Activated CD8-positive, alpha-beta T cell treated with anti-CD3 and anti-CD28 coated beads for 36 hours (primary cell): ENCODE results near the gene ZNF584. TPM values are rescaled to one million over a fixed set of nuclear protein-coding genes. Genes with fewer than 3 reads are reported as not detected.
A peak's percentile ranks its signal among the peaks of the same experiment; 100 is the strongest.

Source experiments
- ATAC-seq: fragments of 200-7000 bp; cut with Tn5 transposase; one replicate; pipeline ENCODE4 v1.10.0; 2021; ENCODE audit warnings: mild to moderate bottlenecking, moderate library complexity
- CTCF ChIA-PET: fragments of 350-600 bp; sonication (Branson Sonifier 250); formaldehyde crosslinking; loops from one replicate; lab custom pipeline; 2021; ENCODE audit warnings: antibody characterized with exemption; lab: Charles Lee
- POLR2A ChIA-PET: fragments of 350-600 bp; sonication (Branson Sonifier 250); formaldehyde crosslinking; loops from one replicate; lab custom pipeline; 2021; ENCODE audit warnings: antibody characterized with exemption; lab: Charles Lee
- DNase-seq: peaks from one replicate; pipeline ENCODE4 v3.0.0-alpha.2; 2020
- H3K27ac Mint-ChIP-seq: one replicate; pipeline ENCODE4 v1.8.0; 2021; ENCODE audit warnings: mild to moderate bottlenecking, mixed read lengths
- H3K27me3 Mint-ChIP-seq: one replicate; pipeline ENCODE4 v1.8.0; 2021; ENCODE audit warnings: mixed read lengths
- H3K36me3 Mint-ChIP-seq: one replicate; pipeline ENCODE4 v1.8.0; 2021; ENCODE audit warnings: low read depth, mixed read lengths
- H3K4me1 Mint-ChIP-seq: one replicate; pipeline ENCODE4 v1.8.0; 2021; ENCODE audit warnings: low read depth, mixed read lengths
- H3K4me3 Mint-ChIP-seq: one replicate; pipeline ENCODE4 v1.8.0; 2021; ENCODE audit warnings: mild to moderate bottlenecking, moderate library complexity, mixed read lengths
- H3K9me3 Mint-ChIP-seq: one replicate; pipeline ENCODE4 v1.8.0; 2021; ENCODE audit warnings: mixed read lengths
- CTCF ChIP-seq: fragments of 200-600 bp; IDR thresholded peaks from one replicate; pipeline ENCODE4 v1.8.0; 2022; ENCODE audit warnings: antibody characterized with exemption, mild to moderate bottlenecking
- intact Hi-C: fragments of 100-400 bp; cut with micrococcal nuclease; formaldehyde crosslinking; loops from one replicate; pipeline ENCODE4 v1.10.0; 2022
- microRNA-seq: library from miRNA; unstranded; fragments of <30 nt; microRNA quantifications from one replicate; pipeline ENCODE4 v1.2.0, GENCODE V29; 2022; ENCODE audit warnings: borderline microRNAs expressed, borderline replicate concordance
- total RNA-seq, 2 experiments: library from RNA; stranded (reverse); gene quantifications; one replicate each; pipeline ENCODE4 v1.2.3, GENCODE V29; 2021

The ZNF584 gene
- total RNA-seq, 2 experiments from 2014 or later, result 12.0 to 14.3 TPM

- intact Hi-C loops, result no loop called here
- CTCF ChIA-PET, result interaction anchor here (2.9 kb wide), 1 partner anchor 60 kb away, joined by 9 read pairs; the partner anchor contains the start of gene ZBTB45
- TF ChIP-seq CTCF, result no peak
- Mint-ChIP-seq H3K27me3 (no peaks in the 10 kb centered on the region), H3K27ac (no peak overlapping the region), H3K36me3 (peaks cover 9% of the 10 kb centered on the region), H3K9me3 (no peaks in the 10 kb centered on the region), H3K4me1 (no peaks in the 10 kb centered on the region), H3K4me3 (no peak overlapping the region)
- POLR2A ChIA-PET, result interaction anchor here (0.5 to 1.4 kb wide), 3 partner anchors 9 to 112 kb away, joined by 3 read pairs; partner anchors contain the start of gene TRIM28
- DNase-seq (no peak), ATAC-seq (no peak)
These were observed 51.6 kb downstream of the ZNF584 start for GRCh38 chr19:58460039-58460438.

DNA sequence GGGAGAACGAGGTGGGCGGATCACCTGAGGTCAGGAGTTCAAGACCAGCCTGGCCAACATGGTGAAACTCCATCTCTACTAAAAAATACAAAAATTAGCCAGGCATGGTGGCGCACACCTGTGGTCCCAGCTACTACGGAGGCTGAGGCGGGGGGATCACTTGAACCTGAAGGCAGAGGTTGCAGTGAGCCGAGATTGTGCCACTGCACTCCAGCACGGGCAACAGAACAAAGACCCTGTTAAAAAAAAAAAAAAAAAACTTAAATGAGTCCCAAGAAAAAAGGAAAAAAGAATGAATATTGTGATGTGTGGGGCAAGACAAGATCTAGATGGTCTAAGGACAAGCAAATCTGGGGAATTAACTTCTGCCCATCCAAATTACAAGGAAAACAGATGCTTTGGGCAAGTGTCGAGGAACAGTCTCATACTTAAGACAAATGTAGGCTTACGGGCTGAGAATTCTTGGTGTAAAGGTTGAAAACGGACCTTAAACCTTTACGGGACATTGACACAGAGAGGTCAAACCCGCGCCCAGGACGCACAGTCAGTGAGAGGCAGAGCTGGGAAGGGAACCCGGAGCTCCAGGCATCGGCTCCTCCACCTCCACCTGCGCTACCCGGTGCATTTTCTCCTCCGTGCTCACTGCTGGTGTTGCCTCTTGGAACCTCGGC is 57.8 kb downstream of the ZNF584 start:
- ATAC-seq (peak; percentile 5), DNase-seq (no peak)
- CTCF ChIA-PET, result interaction anchor here (0.8 kb wide), 1 partner anchor 47 kb away, joined by 3 read pairs; no protein-coding TSS in a partner anchor
- TF ChIP-seq CTCF, result no peak
- peaks cover 13% of the 10 kb centered on the region for H3K36me3 Mint-ChIP-seq
- no peaks in the 10 kb centered on the region for H3K9me3 Mint-ChIP-seq
- POLR2A ChIA-PET, result interaction anchor here (1.8 kb wide), 1 partner anchor 9 kb away, joined by 6 read pairs; no protein-coding TSS in a partner anchor
- H3K27me3 Mint-ChIP-seq, result peaks cover 3% of the 10 kb centered on the region
- intact Hi-C loops, result no loop called here
- H3K27ac Mint-ChIP-seq, result no peak overlapping the region
- H3K4me3 Mint-ChIP-seq, result peak overlapping the region; percentile 90
- H3K4me1 Mint-ChIP-seq, result peaks cover 25% of the 10 kb centered on the region

- CTCF ChIA-PET, result no interaction called here
- TF ChIP-seq CTCF, result no peak
These were observed 58.5 kb downstream of the ZNF584 start, which contains the start of gene ZNF324 for GRCh38 chr19:58466760-58467589. Gene ZNF324 (plus strand): TSS chr19:58467080. CDS start chr19:58469186, 2,106 bp downstream.

More at GRCh38 chr19:58466760-58467589, 58.5 kb downstream of the ZNF584 start, which contains the start of gene ZNF324:
- DNase-seq (peak; percentile 99), ATAC-seq (peak; percentile 96)
- peak within 1 kb of the TSS; percentile 57 for H3K27ac Mint-ChIP-seq
- peak within 1 kb of the TSS; percentile 90 for H3K4me3 Mint-ChIP-seq
- H3K9me3 Mint-ChIP-seq, result no peaks in the 10 kb centered on the region
- POLR2A ChIA-PET, result interaction anchor here (1.8 kb wide), 1 partner anchor 8 kb away, joined by 6 read pairs; no protein-coding TSS in a partner anchor
- peaks cover 16% of the 10 kb centered on the region for H3K36me3 Mint-ChIP-seq
- peaks cover 25% of the 10 kb centered on the region for H3K4me1 Mint-ChIP-seq
- peaks cover 3% of the 10 kb centered on the region for H3K27me3 Mint-ChIP-seq
- intact Hi-C loops, result no loop called here

Small RNAs within 50 kb of the gene (microRNA-seq; reads per million reads assigned to microRNA genes)
- not detected for gene MIR4754

Other genes with a start within 250 kb of the ZNF584 start
- 10 to 100 TPM; 24.0 to 25.9 TPM for gene ZNF274, start 225.6 kb upstream of the ZNF584 start, total RNA-seq
- gene ZNF544, start 179.7 kb upstream of the ZNF584 start, total RNA-seq, result 10 to 100 TPM; 49.8 to 52.3 TPM
- gene ZNF8, start 129.7 kb upstream of the ZNF584 start, total RNA-seq, result 1 to 10 TPM; 5.2 to 5.8 TPM
- gene ERVK3-1, start 103.3 kb upstream of the ZNF584 start, total RNA-seq, result 10 to 100 TPM; 40.6 to 43.0 TPM
- gene ZSCAN22, start 81.7 kb upstream of the ZNF584 start, total RNA-seq, result 1 to 10 TPM; 2.6 to 2.9 TPM
- 10 to 100 TPM; 35.2 to 36.2 TPM for gene A1BG, start 55.2 kb upstream of the ZNF584 start, total RNA-seq
- gene ZNF497, start 45.9 kb upstream of the ZNF584 start, total RNA-seq, result 1 to 10 TPM; 1.3 to 1.6 TPM
- 1 to 10 TPM; 1.5 to 1.6 TPM for gene ZNF837, start 27.6 kb upstream of the ZNF584 start, total RNA-seq
- gene RPS5, start 21.4 kb upstream of the ZNF584 start, total RNA-seq, result 1,000 to 10,000 TPM; 1,906 to 1,936 TPM
- gene RNF225, start 13.0 kb upstream of the ZNF584 start, total RNA-seq, result 1 to 10 TPM in 1 of 2 experiments, under 1 TPM in 1; 0.81 to 1.1 TPM
- 1 to 10 TPM; 3.4 to 3.8 TPM for gene ZNF132, start 31.5 kb downstream of the ZNF584 start, total RNA-seq
- gene ZNF324B, start 43.0 kb downstream of the ZNF584 start, total RNA-seq, result 1 to 10 TPM; 7.6 to 8.2 TPM
- gene ZNF324, start 58.4 kb downstream of the ZNF584 start, total RNA-seq, result 10 to 100 TPM in 1 of 2 experiments, 1 to 10 TPM in 1; 8.1 to 10.1 TPM
- 1 to 10 TPM; 3.5 to 4.0 TPM for gene ZNF446, start 67.7 kb downstream of the ZNF584 start, total RNA-seq
- 10 to 100 TPM; 21.7 to 26.6 TPM for gene SLC27A5, start 103.3 kb downstream of the ZNF584 start, total RNA-seq
- gene ZBTB45, start 111.2 kb downstream of the ZNF584 start, total RNA-seq, result 1 to 10 TPM; 7.4 to 7.9 TPM
- 100 to 1,000 TPM; 527 to 550 TPM for gene TRIM28, start 135.4 kb downstream of the ZNF584 start, total RNA-seq
- gene CHMP2A, start 146.5 kb downstream of the ZNF584 start, total RNA-seq, result 10 to 100 TPM; 88.3 to 90.0 TPM
- gene UBE2M, start 150.0 kb downstream of the ZNF584 start, total RNA-seq, result 100 to 1,000 TPM; 107 to 114 TPM
- 10 to 100 TPM; 12.1 to 13.4 TPM for gene MZF1, start 164.7 kb downstream of the ZNF584 start, total RNA-seq